ENCODE data around the gene CD4.

GRCh38 chr12:6782119-6782518, 7.2 kb upstream of the CD4 start:
- TF ChIP-seq CTCF (IDR thresholded peaks at IDR 0.05), result no peak
- no peak for TF ChIP-seq POLR2A (IDR thresholded peaks at IDR 0.05)
